ENCODE data around the gene HEPACAM. TPM values are rescaled to one million over a fixed set of nuclear protein-coding genes. Genes with fewer than 3 reads are reported as not detected.

HEPACAM gene
- total RNA-seq, 1 experiment from 2014 or later = not detected

DNA sequence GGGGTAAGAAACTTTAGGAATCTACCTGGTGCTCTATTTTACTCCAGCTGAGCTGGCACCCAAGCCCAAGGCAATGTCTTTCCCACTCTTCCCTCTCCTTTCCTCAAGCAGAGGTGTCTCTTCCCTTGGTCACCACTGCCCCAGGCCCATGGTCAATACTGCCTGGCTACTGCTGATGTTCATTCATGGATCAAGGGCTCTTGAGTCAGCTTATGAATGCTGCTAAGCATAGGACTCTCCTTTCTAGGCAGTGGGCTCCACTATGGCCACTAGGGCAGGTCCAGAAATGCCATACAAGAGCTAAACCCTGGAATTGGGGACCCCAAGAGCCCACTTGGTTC lies 19.5 kb downstream of the HEPACAM start:
- Histone ChIP-seq H2BK15ac (ENCODE audit: low read depth, low read length) (no peak overlapping the region), H3K4me2 (ENCODE audit: insufficient read depth, insufficient read length, low read length) (no peak overlapping the region), H3K9me3 (ENCODE audit: control insufficient read depth, low read depth, low read length) (no peaks in the 10 kb centered on the region), H2AFZ (ENCODE audit: low read length) (no peak overlapping the region), H3K4ac (ENCODE audit: low read depth, low read length) (no peak overlapping the region), H4K20me1 (ENCODE audit: control insufficient read depth, insufficient read depth, insufficient read length) (no peaks in the 10 kb centered on the region), H3K79me1 (ENCODE audit: insufficient read depth, low read depth, low read length, poor library complexity, severe bottlenecking) (no peaks in the 10 kb centered on the region), H3K14ac (ENCODE audit: insufficient read depth, low read length) (no peak overlapping the region), H3K18ac (ENCODE audit: insufficient read length, low read depth, low read length) (no peak overlapping the region), H3K79me2 (ENCODE audit: insufficient read depth, low read length) (no peaks in the 10 kb centered on the region), H3K23ac (ENCODE audit: insufficient read length, low read depth, low read length) (no peak overlapping the region), H3K56ac (ENCODE audit: insufficient read length, low read depth, low read length) (no peak overlapping the region), H2BK20ac (ENCODE audit: low read depth, low read length, poor library complexity, severe bottlenecking) (no peak overlapping the region), H3T11ph (ENCODE audit: low read length) (no peak overlapping the region), H3K4me1 (ENCODE audit: insufficient read depth, low read length) (no peaks in the 10 kb centered on the region), H2BK5ac (ENCODE audit: insufficient read length, low read length) (no peak overlapping the region), H4K91ac (ENCODE audit: insufficient read length, low read depth, low read length) (no peak overlapping the region), H3K23me2 (ENCODE audit: insufficient read length, low read depth, low read length, poor library complexity, severe bottlenecking) (no peaks in the 10 kb centered on the region), H3K9ac (ENCODE audit: extremely low read depth, insufficient read length, low read length) (no peak overlapping the region), H2BK12ac (ENCODE audit: insufficient read length, low read depth, low read length) (no peak overlapping the region), H3K27me3 (ENCODE audit: insufficient read depth, low read length) (peaks cover 1% of the 10 kb centered on the region; the same call in 1 of the 2 replicates), H2BK120ac (ENCODE audit: low read depth, low read length, poor library complexity, severe bottlenecking) (no peak overlapping the region), H3K27ac (ENCODE audit: insufficient read length, low read depth, low read length) (no peak overlapping the region), H4K5ac (ENCODE audit: insufficient read length, low read depth, low read length) (no peak overlapping the region), H4K8ac (replicated peaks; ENCODE audit: insufficient read length, low read depth, low read length) (no peak overlapping the region), H2AK5ac (ENCODE audit: insufficient read length, low read length) (no peak overlapping the region)
- DNase-seq = no peak
- H3K27ac Mint-ChIP-seq = no peak overlapping the region
- TF ChIP-seq, protein P1, sequence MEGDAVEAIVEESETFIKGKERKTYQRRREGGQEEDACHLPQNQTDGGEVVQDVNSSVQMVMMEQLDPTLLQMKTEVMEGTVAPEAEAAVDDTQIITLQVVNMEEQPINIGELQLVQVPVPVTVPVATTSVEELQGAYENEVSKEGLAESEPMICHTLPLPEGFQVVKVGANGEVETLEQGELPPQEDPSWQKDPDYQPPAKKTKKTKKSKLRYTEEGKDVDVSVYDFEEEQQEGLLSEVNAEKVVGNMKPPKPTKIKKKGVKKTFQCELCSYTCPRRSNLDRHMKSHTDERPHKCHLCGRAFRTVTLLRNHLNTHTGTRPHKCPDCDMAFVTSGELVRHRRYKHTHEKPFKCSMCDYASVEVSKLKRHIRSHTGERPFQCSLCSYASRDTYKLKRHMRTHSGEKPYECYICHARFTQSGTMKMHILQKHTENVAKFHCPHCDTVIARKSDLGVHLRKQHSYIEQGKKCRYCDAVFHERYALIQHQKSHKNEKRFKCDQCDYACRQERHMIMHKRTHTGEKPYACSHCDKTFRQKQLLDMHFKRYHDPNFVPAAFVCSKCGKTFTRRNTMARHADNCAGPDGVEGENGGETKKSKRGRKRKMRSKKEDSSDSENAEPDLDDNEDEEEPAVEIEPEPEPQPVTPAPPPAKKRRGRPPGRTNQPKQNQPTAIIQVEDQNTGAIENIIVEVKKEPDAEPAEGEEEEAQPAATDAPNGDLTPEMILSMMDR (conservative IDR thresholded peaks at IDR 0.05) = no peak
- H3K36me3 Mint-ChIP-seq (ENCODE audit: insufficient read depth in 1 of 3, low read depth in 3 of 3) = peaks cover 0 to 5% (median 0%) of the 10 kb centered on the region in 3 experiments; a peak in 2 of 7 replicates
- H3K4me3 Mint-ChIP-seq = no peak overlapping the region
- H3K27me3 Mint-ChIP-seq (ENCODE audit: low read depth) = peaks cover 57% of the 10 kb centered on the region
- peaks cover 0 to 3% of the 10 kb centered on the region in 2 experiments; a peak in 1 of 4 replicates for H3K4me1 Mint-ChIP-seq
- H3K9me3 Mint-ChIP-seq = peaks cover 19 to 21% of the 10 kb centered on the region in 2 experiments

Data from H9 (cell line).